CD4-positive, alpha-beta memory T cell (primary cell): ENCODE data around the gene MARCHF9. TPM values are rescaled to one million over a fixed set of nuclear protein-coding genes. Genes with fewer than 3 reads are reported as not detected.

Source experiments
- CTCF ChIA-PET: fragments of 350-600 bp; sonication (Branson Sonifier 250); formaldehyde crosslinking; loops from one replicate; lab custom pipeline; 2021; ENCODE audit warnings: inconsistent platforms; ENCODE audit not compliant: partially characterized antibody; lab: Charles Lee
- POLR2A ChIA-PET: fragments of 350-600 bp; sonication (Branson Sonifier 250); formaldehyde crosslinking; loops from one replicate; lab custom pipeline; 2021; ENCODE audit not compliant: partially characterized antibody; lab: Charles Lee
- DNase-seq, 5 donors: peaks; one replicate each; pipeline versions ENCODE4 v3.0.0 to v3.0.0-alpha.2; 2020 to 2022; ENCODE audit warnings: mixed read lengths in 1 of 5
- H3K27ac ChIP-seq: one replicate; pipeline ENCODE4 v1.7.0; 2013; ENCODE audit warnings: low read depth, low read length
- H3K27me3 ChIP-seq: 2 replicates; pipeline ENCODE4 v1.7.0; 2013; ENCODE audit warnings: mild to moderate bottlenecking, low read length, moderate library complexity; ENCODE audit not compliant: insufficient read depth
- H3K36me3 ChIP-seq: 2 replicates; pipeline ENCODE4 v1.7.0; 2013; ENCODE audit warnings: mild to moderate bottlenecking, low read length, moderate library complexity; ENCODE audit not compliant: insufficient read depth
- H3K4me1 ChIP-seq: 2 replicates; pipeline ENCODE4 v1.7.0; 2013; ENCODE audit warnings: mild to moderate bottlenecking, low read length, moderate library complexity; ENCODE audit not compliant: insufficient read depth
- H3K4me3 ChIP-seq, 2 donors: one replicate each; pipeline ENCODE4 v1.7.0; 2013; ENCODE audit warnings: low read length in 2 of 2, mild to moderate bottlenecking in 1 of 2
- H3K9me3 ChIP-seq, 2 donors: one replicate each; pipeline ENCODE4 v1.7.0; 2013; ENCODE audit warnings: low read length in 2 of 2, control low read depth in 1 of 2; ENCODE audit not compliant: control insufficient read depth in 1 of 2
- H3K27ac Mint-ChIP-seq, 7 donors: one replicate each; pipeline ENCODE4 v1.8.0; 2020 to 2021; ENCODE audit warnings: mixed read lengths in 7 of 7, mild to moderate bottlenecking in 6 of 7, inconsistent platforms in 3 of 7, moderate library complexity in 3 of 7
- H3K27me3 Mint-ChIP-seq, 2 donors: one replicate each; pipeline ENCODE4 v1.8.0; 2020 to 2021; ENCODE audit warnings: mixed read lengths in 2 of 2
- H3K36me3 Mint-ChIP-seq, 2 donors: one replicate each; pipeline ENCODE4 v1.8.0; 2020 to 2021; ENCODE audit warnings: mixed read lengths in 2 of 2, inconsistent platforms in 1 of 2, mild to moderate bottlenecking in 1 of 2
- H3K4me1 Mint-ChIP-seq, 4 donors: one replicate each; pipeline ENCODE4 v1.8.0; 2020 to 2021; ENCODE audit warnings: mixed read lengths in 4 of 4, mild to moderate bottlenecking in 1 of 4
- H3K4me3 Mint-ChIP-seq, 8 donors: one replicate each; pipeline ENCODE4 v1.8.0; 2020 to 2021; ENCODE audit warnings: mixed read lengths in 8 of 8, mild to moderate bottlenecking in 7 of 8, moderate library complexity in 6 of 8, inconsistent platforms in 3 of 8
- H3K9me3 Mint-ChIP-seq, 8 donors: one replicate each; pipeline ENCODE4 v1.8.0; 2020 to 2021; ENCODE audit warnings: mixed read lengths in 8 of 8, mild to moderate bottlenecking in 5 of 8, inconsistent platforms in 3 of 8, moderate library complexity in 1 of 8
- intact Hi-C: fragments of 100-400 bp; cut with micrococcal nuclease; formaldehyde crosslinking; loops from one replicate; pipeline ENCODE4 v1.15.1; 2023
- polyA plus RNA-seq, 2 donors: library from polyadenylated mRNA; unstranded; fragments of 300-500 nt; fragmentation: Illumina TruSeq; gene quantifications; one replicate each; pipeline ENCODE4 v1.2.3, GENCODE V29; 2021
- total RNA-seq, 2 experiments: library from RNA; stranded (reverse); gene quantifications; one replicate each; pipeline ENCODE4 v1.2.3, GENCODE V29; 2021

MARCHF9 gene
- total and polyA plus RNA-seq, 4 experiments from 2014 or later = 3.7 to 62.8 (median 33.5) TPM

DNA sequence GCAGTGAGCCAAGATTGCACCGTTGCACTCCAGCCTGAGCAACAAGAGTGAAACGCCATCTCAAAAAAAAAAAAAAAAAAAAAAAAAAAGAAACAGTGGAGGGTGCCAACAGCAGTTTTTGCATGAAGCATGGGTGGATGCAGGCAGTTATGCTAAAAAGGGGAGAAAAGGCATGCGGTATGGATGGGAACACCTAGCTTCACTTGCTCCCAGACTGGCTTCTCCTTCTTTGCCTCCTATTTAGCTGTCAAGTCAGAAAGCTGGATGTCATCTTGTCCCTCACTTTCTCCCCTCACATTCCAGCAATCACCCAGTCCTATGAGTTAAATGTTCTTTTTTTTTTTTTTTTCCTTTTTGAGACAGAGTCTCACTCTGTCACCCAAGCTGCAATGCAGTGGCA is 20.1 kb downstream of the MARCHF9 start:
- H3K27ac Mint-ChIP-seq = no peak overlapping the region
- Histone ChIP-seq H3K27me3 (no peaks in the 10 kb centered on the region), H3K9me3 (no peaks in the 10 kb centered on the region), H3K4me1 (peaks cover 48% of the 10 kb centered on the region), H3K4me3 (no peak overlapping the region), H3K36me3 (no peaks in the 10 kb centered on the region), H3K27ac (no peak overlapping the region)
- ChIA-PET POLR2A (interaction anchor here (1.0 kb wide), 1 partner anchor 18 kb away, joined by 3 read pairs; no protein-coding TSS in a partner anchor), CTCF (interaction anchor here (0.7 to 3.9 kb wide), 6 partner anchors 8 to 172 kb away, joined by 3 to 38 read pairs (median 6); partner anchors contain the start of gene TSFM)
- intact Hi-C loops = no loop called here
- H3K4me1 Mint-ChIP-seq = peaks cover 23 to 53% (median 36%) of the 10 kb centered on the region in 4 donors
- peaks cover 9 to 14% of the 10 kb centered on the region in 2 donors for H3K36me3 Mint-ChIP-seq
- no peak for DNase-seq
- no peaks in the 10 kb centered on the region for H3K9me3 Mint-ChIP-seq
- H3K4me3 Mint-ChIP-seq = no peak overlapping the region
- peaks cover 0 to 2% of the 10 kb centered on the region in 2 donors for H3K27me3 Mint-ChIP-seq

DNA sequence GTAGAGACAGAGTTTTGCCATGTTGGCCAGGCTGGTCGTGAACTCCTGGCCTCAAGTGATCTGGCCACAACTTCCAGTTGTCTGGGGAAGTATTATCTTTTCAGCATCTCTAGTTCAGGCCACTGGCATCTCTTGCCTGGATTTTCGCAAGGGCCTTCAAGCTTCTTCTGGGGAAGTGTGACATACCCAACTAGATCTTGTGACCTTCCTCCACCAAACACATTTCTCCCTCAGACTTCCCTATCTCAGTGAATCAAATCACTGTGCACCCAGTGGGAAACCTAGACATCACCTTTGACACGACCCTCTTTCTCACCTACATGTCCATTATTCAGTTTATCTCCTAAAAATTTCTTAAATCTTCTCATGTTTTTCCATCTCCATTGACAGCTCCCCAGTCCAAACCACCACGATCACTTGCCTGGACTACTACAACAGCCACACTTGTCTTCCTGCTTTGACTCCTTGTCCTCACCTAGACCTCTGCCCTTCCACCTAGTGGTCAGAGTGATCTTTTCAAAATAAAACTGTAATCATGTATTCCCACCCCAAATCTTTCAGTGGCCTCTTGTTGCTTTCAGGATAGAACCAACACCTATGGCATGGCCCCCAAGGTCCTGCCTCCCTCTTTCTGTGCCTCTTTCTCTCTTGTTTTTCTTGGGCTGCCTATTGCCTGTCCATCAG is 20.8 kb downstream of the MARCHF9 start:
- Mint-ChIP-seq H3K27me3 (peaks cover 0 to 2% of the 10 kb centered on the region in 2 donors), H3K9me3 (no peaks in the 10 kb centered on the region), H3K4me1 (peaks cover 29 to 54% (median 41%) of the 10 kb centered on the region in 4 donors), H3K36me3 (peaks cover 9 to 14% of the 10 kb centered on the region in 2 donors), H3K4me3 (peak overlapping the region in 5 of 8 donors; percentile 0 to 27 (median 6)), H3K27ac (peak overlapping the region in 3 of 7 donors; percentile 3 to 77 (median 48))
- ChIA-PET CTCF (interaction anchor here (0.7 to 3.9 kb wide), 6 partner anchors 7 to 173 kb away, joined by 3 to 38 read pairs (median 6); partner anchors contain the start of gene TSFM), POLR2A (interaction anchor here (1.0 kb wide), 2 partner anchors 9 to 19 kb away, joined by 3 to 4 read pairs; partner anchors contain the start of gene CYP27B1)
- Histone ChIP-seq H3K27me3 (no peaks in the 10 kb centered on the region), H3K4me1 (peaks cover 52% of the 10 kb centered on the region), H3K36me3 (no peaks in the 10 kb centered on the region), H3K9me3 (no peaks in the 10 kb centered on the region), H3K4me3 (no peak overlapping the region), H3K27ac (no peak overlapping the region)
- DNase-seq = no peak
- intact Hi-C loops = no loop called here

GRCh38 chr12:57776247-57776587 is 21.3 kb downstream of the MARCHF9 start:
- no peak for DNase-seq
- intact Hi-C loops = no loop called here
- Histone ChIP-seq H3K9me3 (no peaks in the 10 kb centered on the region), H3K36me3 (no peaks in the 10 kb centered on the region), H3K27ac (no peak overlapping the region), H3K4me3 (no peak overlapping the region), H3K4me1 (peaks cover 52% of the 10 kb centered on the region), H3K27me3 (no peaks in the 10 kb centered on the region)
- peak overlapping the region in 2 of 8 donors; percentile 0 to 3 for H3K4me3 Mint-ChIP-seq
- H3K4me1 Mint-ChIP-seq = peaks cover 29 to 59% (median 42%) of the 10 kb centered on the region in 4 donors
- peaks cover 0 to 2% of the 10 kb centered on the region in 2 donors for H3K27me3 Mint-ChIP-seq
- ChIA-PET POLR2A (interaction anchor here (1.0 kb wide), 1 partner anchor 10 kb away, joined by 4 read pairs; the partner anchor contains the start of gene CYP27B1), CTCF (interaction anchor here (1.5 to 2.9 kb wide), 3 partner anchors 17 to 20 kb away, joined by 6 to 15 read pairs (median 10); no protein-coding TSS in a partner anchor)
- peaks cover 9 to 14% of the 10 kb centered on the region in 2 donors for H3K36me3 Mint-ChIP-seq
- peak overlapping the region in 2 of 7 donors; percentile 37 to 51 for H3K27ac Mint-ChIP-seq
- H3K9me3 Mint-ChIP-seq = no peaks in the 10 kb centered on the region

DNA sequence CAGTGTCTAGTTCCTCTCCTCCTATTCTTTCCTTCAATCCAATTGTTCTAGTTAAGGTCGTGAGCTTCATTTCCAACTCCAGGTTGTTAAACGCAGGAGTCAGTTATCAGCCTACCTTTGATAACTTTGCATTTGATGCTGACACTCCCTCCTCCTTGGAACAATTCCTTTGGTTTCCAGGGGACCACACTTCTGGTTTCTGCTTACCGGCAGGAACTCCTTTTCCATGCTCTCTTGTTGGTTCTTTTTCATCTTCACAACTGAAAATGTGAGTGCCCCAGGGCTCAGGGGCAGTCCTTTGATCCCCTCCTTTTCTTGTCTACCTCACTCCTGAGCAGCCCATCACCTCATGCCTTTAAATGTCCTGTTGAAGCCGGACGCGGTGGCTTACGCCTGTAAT is 22.5 kb downstream of the MARCHF9 start:
- intact Hi-C loops = no loop called here
- Histone ChIP-seq H3K4me1 (peaks cover 57% of the 10 kb centered on the region), H3K27ac (no peak overlapping the region), H3K4me3 (no peak overlapping the region), H3K36me3 (no peaks in the 10 kb centered on the region), H3K27me3 (no peaks in the 10 kb centered on the region), H3K9me3 (no peaks in the 10 kb centered on the region)
- DNase-seq = no peak
- H3K27me3 Mint-ChIP-seq = no peaks in the 10 kb centered on the region
- H3K4me1 Mint-ChIP-seq = peaks cover 33 to 61% (median 45%) of the 10 kb centered on the region in 4 donors
- no peak overlapping the region for H3K4me3 Mint-ChIP-seq
- H3K36me3 Mint-ChIP-seq = peaks cover 6 to 9% of the 10 kb centered on the region in 2 donors
- peak overlapping the region in 1 of 7 donors; percentile 35 for H3K27ac Mint-ChIP-seq
- CTCF ChIA-PET = interaction anchor here (0.7 to 1.5 kb wide), 2 partner anchors 18 to 21 kb away, joined by 3 to 6 read pairs; no protein-coding TSS in a partner anchor
- no peaks in the 10 kb centered on the region for H3K9me3 Mint-ChIP-seq
- POLR2A ChIA-PET = no interaction called here

- Histone ChIP-seq H3K4me3 (no peak overlapping the region), H3K27ac (no peak overlapping the region), H3K9me3 (no peaks in the 10 kb centered on the region), H3K4me1 (peaks cover 54% of the 10 kb centered on the region), H3K36me3 (no peaks in the 10 kb centered on the region), H3K27me3 (no peaks in the 10 kb centered on the region)
- peaks cover 36 to 64% (median 48%) of the 10 kb centered on the region in 4 donors for H3K4me1 Mint-ChIP-seq
- intact Hi-C loops = no loop called here
- no peak for DNase-seq
- H3K9me3 Mint-ChIP-seq = peaks cover 0 to 4% (median 0%) of the 10 kb centered on the region in 8 donors
- H3K27me3 Mint-ChIP-seq = no peaks in the 10 kb centered on the region
- ChIA-PET POLR2A (interaction anchor here (1.3 kb wide), 1 partner anchor 21 kb away, joined by 3 read pairs; no protein-coding TSS in a partner anchor), CTCF (interaction anchor here (1.2 to 7.8 kb wide), 6 partner anchors 12 to 128 kb away, joined by 3 to 64 read pairs (median 6); no protein-coding TSS in a partner anchor)
- H3K4me3 Mint-ChIP-seq = peak overlapping the region in 2 of 8 donors; percentile 36 to 52
- H3K36me3 Mint-ChIP-seq = peaks cover 9 to 10% of the 10 kb centered on the region in 2 donors
- H3K27ac Mint-ChIP-seq = peak overlapping the region in 4 of 7 donors; percentile 21 to 83 (median 40)
These were observed 23.0 kb downstream of the MARCHF9 start for GRCh38 chr12:57777911-57778310.

DNA sequence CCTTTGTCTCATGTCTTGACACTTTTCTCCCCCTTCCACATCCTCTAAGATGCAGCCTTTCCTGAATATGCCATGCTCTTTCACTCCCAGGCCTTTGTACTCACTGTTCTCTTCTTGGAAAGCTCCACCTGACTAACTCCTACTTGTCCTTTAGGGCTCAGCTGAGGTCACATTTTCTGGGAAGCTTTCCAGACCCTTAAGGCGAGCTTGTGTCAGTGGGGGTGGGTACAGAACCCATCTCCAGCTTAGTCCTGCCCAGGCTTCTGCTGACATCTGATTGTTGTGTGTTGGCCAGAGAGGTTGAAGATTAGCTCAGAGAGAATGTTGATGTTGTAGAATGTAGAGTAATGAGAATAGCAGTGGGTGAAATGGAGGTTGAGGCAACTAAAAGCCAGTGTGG is 24.8 kb downstream of the MARCHF9 start:
- H3K4me1 Mint-ChIP-seq = peaks cover 42 to 67% (median 54%) of the 10 kb centered on the region in 4 donors
- H3K27me3 Mint-ChIP-seq = no peaks in the 10 kb centered on the region
- peaks cover 9 to 17% of the 10 kb centered on the region in 2 donors for H3K36me3 Mint-ChIP-seq
- H3K4me3 Mint-ChIP-seq = peak overlapping the region in 4 of 8 donors; percentile 10 to 51 (median 27)
- ChIA-PET CTCF (interaction anchor here (0.8 to 7.8 kb wide), 9 partner anchors 13 to 125 kb away, joined by 3 to 64 read pairs (median 6); partner anchors contain the start of genes AVIL and CYP27B1), POLR2A (interaction anchor here (0.6 to 7.0 kb wide), 5 partner anchors 14 to 125 kb away, joined by 3 to 45 read pairs (median 12); partner anchors contain the start of genes CDK4, CYP27B1 and MARCHF9)
- Histone ChIP-seq H3K27me3 (no peaks in the 10 kb centered on the region), H3K36me3 (no peaks in the 10 kb centered on the region), H3K27ac (peak overlapping the region; percentile 52), H3K4me3 (no peak overlapping the region), H3K4me1 (peaks cover 59% of the 10 kb centered on the region), H3K9me3 (no peaks in the 10 kb centered on the region)
- intact Hi-C loops = no loop called here
- no peak for DNase-seq
- H3K27ac Mint-ChIP-seq = peak overlapping the region; percentile 76 to 99 (median 91)
- H3K9me3 Mint-ChIP-seq = peaks cover 0 to 4% (median 0%) of the 10 kb centered on the region in 8 donors
